Sigmoid colon (tissue), 4 donors: Measurements from ENCODE around the gene CASP1.
"Not testable (repeated sequence)": the region's sequence is repeated elsewhere in the genome, so short reads cannot be mapped to it uniquely, and the experiment has no call there.

Source experiments
- CTCF ChIP-seq, 4 experiments: fragments of 450-650 bp in 3 of 4; fragments of 200-600 bp in 1 of 4; IDR thresholded peaks; one replicate each; pipeline ENCODE4 v1.5.1; 2016 to 2019; ENCODE audit warnings: antibody characterized with exemption in 4 of 4, mild to moderate bottlenecking in 3 of 4, moderate library complexity in 2 of 4
- EP300 ChIP-seq, 4 donors: sonication (generic); formaldehyde crosslinking; IDR thresholded peaks; one replicate each; pipeline ENCODE4 v1.6.1; 2017; ENCODE audit warnings: antibody characterized with exemption in 4 of 4
- POLR2A ChIP-seq, 2 donors: fragments of 450-650 bp; IDR thresholded peaks; one replicate each; pipeline ENCODE4 v1.6.1; 2016; ENCODE audit warnings: antibody characterized with exemption in 2 of 2, mild to moderate bottlenecking in 2 of 2, moderate library complexity in 2 of 2
- POLR2AphosphoS5 ChIP-seq, 4 donors: sonication (generic); formaldehyde crosslinking; IDR thresholded peaks; one replicate each; pipeline ENCODE4 v1.6.1; 2017; ENCODE audit warnings: antibody characterized with exemption in 4 of 4

DNA sequence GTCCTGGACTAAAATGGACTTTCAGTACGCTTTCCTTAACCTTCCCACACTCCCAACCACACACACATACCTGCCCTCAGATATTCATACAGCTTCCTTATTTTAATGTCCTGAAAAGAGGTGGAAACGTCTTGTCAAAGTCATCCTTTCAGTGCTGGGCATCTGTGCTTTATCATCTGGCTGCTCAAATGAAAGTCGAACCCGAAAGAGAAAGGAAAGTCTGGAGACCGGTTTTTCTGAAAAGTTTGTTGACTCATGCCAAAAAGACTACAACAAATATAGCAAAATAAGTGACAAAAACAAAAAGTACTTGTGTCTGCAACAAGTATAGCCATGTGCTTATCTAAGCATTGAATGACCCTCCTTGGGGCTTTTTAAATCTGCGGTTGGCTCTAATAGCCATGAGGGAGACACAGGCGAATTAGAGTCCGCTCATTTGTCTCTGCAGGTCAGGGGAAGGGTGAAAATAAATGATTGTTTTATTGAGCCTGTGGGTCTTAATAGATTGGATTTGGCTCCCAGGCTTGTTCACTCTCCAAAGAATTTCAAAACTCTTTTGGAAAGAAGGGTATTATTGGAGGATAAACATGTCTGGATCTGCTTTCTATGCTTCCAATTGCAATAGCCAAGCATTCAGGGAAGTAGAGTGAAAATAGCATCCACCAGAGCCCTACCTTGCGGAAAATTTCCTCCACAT is 28.4 kb upstream of the CASP1 start:
- TF ChIP-seq CTCF, POLR2A, POLR2AphosphoS5, EP300 (IDR thresholded peaks at IDR 0.05): not testable (repeated sequence)
